GM12878 (cell line): Measurements from ENCODE around the gene CXXC1. TPM values are rescaled to one million over a fixed set of nuclear protein-coding genes. Genes with fewer than 3 reads are reported as not detected.

Source experiments
- ATAC-seq: fragments of 200-7000 bp; cut with Tn5 transposase; 3 replicates; pipeline ENCODE4 v1.9.1; 2020; ENCODE audit warnings: mild to moderate bottlenecking, moderate library complexity
- BruUV-seq: library from RNA; stranded (reverse); fragments of 400-500 nt; replicated peaks from 2 replicates; lab custom pipeline; 2021; lab: Mats Ljungman, UMichigan
- CTCF ChIA-PET: fragments of 300-600 bp; sonication (Branson Sonifier 250); formaldehyde crosslinking; extraction: SDS; loops from one replicate; lab custom pipeline; 2021; ENCODE audit warnings: inconsistent platforms; lab: Yijun Ruan, JAX
- POLR2A ChIA-PET: fragments of 350-600 bp; formaldehyde crosslinking; extraction: SDS; loops from one replicate; lab custom pipeline; 2021; ENCODE audit warnings: inconsistent platforms; lab: Charles Lee
- RAD21 ChIA-PET: fragments of 300-600 bp; sonication (Branson Sonifier 250); formaldehyde crosslinking; loops from one replicate; lab custom pipeline; 2023; ENCODE audit warnings: antibody characterized with exemption; ENCODE audit not compliant: unreplicated experiment; lab: Charles Lee
- SMC1A ChIA-PET: fragments of 300-600 bp; sonication (Branson Sonifier 250); formaldehyde crosslinking; loops from one replicate; lab custom pipeline; 2023; ENCODE audit not compliant: unreplicated experiment, uncharacterized antibody; lab: Charles Lee
- DNase-seq: peaks from one replicate; pipeline ENCODE4 v3.0.0-alpha.2; 2011; ENCODE audit warnings: low read depth, low spot score
- FAIRE-seq: peaks from 3 replicates; lab custom pipeline; 2011; peaks lifted over from hg19 to GRCh38; lab: Jason Lieb, UNC
- H2AFZ ChIP-seq: 2 replicates; pipeline ENCODE4 v1.6.0; 2011; ENCODE audit warnings: low read depth, low read length, control low read depth; ENCODE audit not compliant: control insufficient read depth
- H3K27ac ChIP-seq: 2 replicates; pipeline ENCODE4 v1.5.1; 2011; ENCODE audit warnings: control low read depth; ENCODE audit not compliant: control insufficient read depth, insufficient read depth
- H3K27me3 ChIP-seq, 2 experiments: replicated peaks in 1 of 2; 2 replicates each; pipeline versions ENCODE4 v1.6.0 to v1.6.1; 2011; ENCODE audit warnings: low read length in 1 of 2; ENCODE audit not compliant: control insufficient read depth in 2 of 2, insufficient read depth in 2 of 2
- H3K36me3 ChIP-seq, 2 experiments: 2 replicates each; pipeline ENCODE4 v1.5.1; 2011; ENCODE audit warnings: low read length in 1 of 2; ENCODE audit not compliant: control insufficient read depth in 2 of 2, insufficient read depth in 2 of 2
- H3K4me1 ChIP-seq: 2 replicates; pipeline ENCODE4 v1.6.1; 2011; ENCODE audit warnings: mild to moderate bottlenecking, low read length, moderate library complexity, mixed read lengths; ENCODE audit not compliant: control insufficient read depth, insufficient read depth
- H3K4me2 ChIP-seq: 2 replicates; pipeline ENCODE4 v1.6.0; 2011; ENCODE audit warnings: control low read depth; ENCODE audit not compliant: control insufficient read depth, insufficient read depth
- H3K4me3 ChIP-seq: fragments of 200-600 bp; sonication (generic); 2 replicates; pipeline ENCODE4 v1.5.1; 2016
- H3K79me2 ChIP-seq: 2 replicates; pipeline ENCODE4 v1.6.0; 2011; ENCODE audit warnings: low read length; ENCODE audit not compliant: control insufficient read depth, insufficient read depth
- H3K9ac ChIP-seq: 2 replicates; pipeline ENCODE4 v1.8.0; 2011; ENCODE audit warnings: low read length, control low read depth, mixed read lengths; ENCODE audit not compliant: control insufficient read depth, insufficient read depth
- H3K9me3 ChIP-seq: replicated peaks from 3 replicates; pipeline ENCODE4 v1.5.1; 2011; ENCODE audit warnings: mild to moderate bottlenecking, low read length; ENCODE audit not compliant: control insufficient read depth, insufficient read depth
- H4K20me1 ChIP-seq: 2 replicates; pipeline ENCODE4 v1.6.0; 2011; ENCODE audit not compliant: control insufficient read depth, insufficient read depth
- CHD4 ChIP-seq: fragments of 200-600 bp; sonication (generic); IDR thresholded peaks from 2 replicates; pipeline ENCODE4 v1.6.1; 2016; ENCODE audit warnings: mild to moderate bottlenecking
- DPF2 ChIP-seq: fragments of 450-650 bp; IDR thresholded peaks from 2 replicates; pipeline ENCODE4 v1.6.1; 2017; ENCODE audit warnings: mild to moderate bottlenecking
- LARP7 ChIP-seq: fragments of 450-650 bp; IDR thresholded peaks from 2 replicates; pipeline ENCODE4 v1.6.1; 2017; ENCODE audit warnings: mild to moderate bottlenecking
- RAD21 ChIP-seq: IDR thresholded peaks from 2 replicates; pipeline ENCODE4 v1.6.1; 2011; ENCODE audit warnings: mild to moderate bottlenecking, low read depth, low read length, moderate library complexity; ENCODE audit not compliant: insufficient read depth
- ZBTB33 ChIP-seq: fragments of 450-650 bp; IDR thresholded peaks from 2 replicates; pipeline ENCODE4 v1.6.1; 2017; ENCODE audit warnings: mild to moderate bottlenecking
- WGBS: methylation state at CpG from one replicate; pipeline ENCODE4 v1.1.6; 2016; ENCODE audit warnings: low lambda C conversion rate; ENCODE audit not compliant: insufficient replicate concordance, insufficient coverage; ENCODE audit errors: missing lambda C conversion rate; 5-methylcytosine and 5-hydroxymethylcytosine counted together
- in situ Hi-C: fragments of 300-500 bp; cut with MboI; formaldehyde crosslinking; loops from 9 replicates; pipeline ENCODE4 v1.14.3; 2018; ENCODE audit warnings: mixed read lengths
- intact Hi-C: fragments of 100-400 bp; cut with micrococcal nuclease; formaldehyde crosslinking; loops from one replicate; pipeline ENCODE4 v1.14.2; 2022; ENCODE audit not compliant: unreplicated experiment
- polyA plus RNA-seq, 11 experiments: library from polyadenylated mRNA; depleted of rRNA in 4 of 11; unstranded in 6 of 11; stranded (reverse) in 5 of 11; fragments of >200 nt; fragmentation: Nextera tagmentation in 4 of 11; fragmentation: Illumina TruSeq in 1 of 11; extraction: Ambion mirVana in 4 of 11; extraction: Trizol in 1 of 11; gene quantifications; 1 replicate in 1 of 11; 2 replicates in 10 of 11; pipeline versions ENCODE4 v1.2.1 to v1.2.3, GENCODE V29; 2011 to 2016; ENCODE audit warnings: inconsistent platforms in 2 of 11, missing spikeins in 2 of 11, low read depth in 1 of 11
- total RNA-seq, 4 experiments: library from RNA; depleted of rRNA in 3 of 4; stranded (reverse); fragments of >200 nt in 3 of 4; fragmentation: Illumina TruSeq in 1 of 4; extraction: Trizol in 1 of 4; gene quantifications; 2 replicates each; pipeline versions ENCODE4 v1.2.1 to v1.2.3, GENCODE V29; 2013 to 2021

The CXXC1 gene
- total and polyA plus RNA-seq, 10 of the 15 experiments (the other 5 are each of a cell fraction or from before 2014, with no cell fraction given) = 9.2 to 180 (median 93.8) TPM

GRCh38 chr18:50281972-50282520, 5.4 kb downstream of the CXXC1 start:
- ChIA-PET SMC1A (interaction anchor here (0.9 to 2.6 kb wide), 11 partner anchors 11 to 81 kb away, joined by 3 to 27 read pairs (median 5); partner anchors contain the start of gene CFAP53), CTCF (interaction anchor here (0.6 to 3.7 kb wide), 9 partner anchors 14 to 1936 kb away, joined by 3 to 37 read pairs (median 3); partner anchors contain the start of gene CFAP53), RAD21 (interaction anchor here (0.7 to 3.9 kb wide), 15 partner anchors 9 to 94 kb away, joined by 3 to 49 read pairs (median 3); partner anchors contain the start of gene CFAP53), POLR2A (interaction anchor here (0.6 to 2.1 kb wide), 12 partner anchors 8 to 1737 kb away, joined by 3 to 24 read pairs (median 4); partner anchors contain the start of gene SKA1)
- TF ChIP-seq ZBTB33 (0 out of 2 replicates have a peak, but pooled peaks have one; percentile 27), RAD21 (no peak), DPF2 (0 out of 2 replicates have a peak, but pooled peaks have one; percentile 2), LARP7 (peak; percentile 42; the same call in 1 of the 2 replicates), CHD4 (no peak)
- Histone ChIP-seq H3K9ac (peak overlapping the region; percentile 63; the same call in 1 of the 2 replicates), H3K79me2 (peaks cover 52% of the 10 kb centered on the region), H3K4me1 (peaks cover 17% of the 10 kb centered on the region), H3K4me3 (peak overlapping the region; percentile 76), H3K27ac (peak overlapping the region; percentile 68), H3K4me2 (peak overlapping the region; percentile 92), H3K36me3 (peaks cover 34 to 35% of the 10 kb centered on the region in 2 experiments), H4K20me1 (no peaks in the 10 kb centered on the region), H3K9me3 (no peaks in the 10 kb centered on the region), H3K27me3 (no peaks in the 10 kb centered on the region), H2AFZ (peak overlapping the region; percentile 80)
- intact Hi-C loops (loop anchor here (1.0 to 10.0 kb wide), 4 partner anchors 15 to 1327 kb away; partner anchors contain the start of genes C18orf32, CFAP53 and SMAD7), in situ Hi-C loops (loop anchor here (10.0 to 25.0 kb wide), 3 partner anchors 73 to 1470 kb away; no protein-coding TSS in a partner anchor)
- no TSS peak for BruUV-seq
- no peak for FAIRE-seq
- ATAC-seq = no peak
- DNase-seq = no peak
- 30% methylated on average over 32 of the region's 35 CpGs for WGBS
